ENCODE measurements around the gene RPTOR. TPM values are rescaled to one million over a fixed set of nuclear protein-coding genes. Genes with fewer than 3 reads are reported as not detected.
A peak's percentile ranks its signal among the peaks of the same experiment; 100 is the strongest.

The RPTOR gene
- total RNA-seq, 1 experiment from 2014 or later = 58.0 TPM

DNA sequence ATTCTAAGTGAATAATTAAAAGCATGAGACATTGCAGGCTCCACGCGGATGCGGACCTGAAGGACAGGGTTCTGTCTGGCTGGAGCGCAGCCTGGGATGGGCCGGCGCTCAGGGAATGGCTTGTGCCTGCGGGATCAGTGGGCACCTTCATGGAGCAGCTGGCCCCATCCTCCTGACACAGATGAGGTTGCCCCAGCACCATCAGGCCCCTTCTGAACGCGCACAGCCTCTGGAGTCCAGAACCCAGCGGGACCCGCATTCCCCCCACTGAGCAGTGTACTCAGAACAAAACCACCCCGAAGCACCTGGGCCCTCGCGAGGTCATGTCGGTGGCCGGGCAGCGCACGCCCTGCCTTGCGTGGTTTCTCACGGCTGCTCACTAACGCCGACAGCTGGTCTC, 376.5 kb downstream of the RPTOR start:
- intact Hi-C loops (cut with micrococcal nuclease; ENCODE audit: unreplicated experiment) (no loop called here), in situ Hi-C loops (cut with HindIII; ENCODE audit: low pct_unique_long_range_greater_than_20kb, low sequenced_read_pairs) (no loop called here)
- BruUV-seq (replicated peaks) = TSS peak; percentile 52
- Histone ChIP-seq H3K4me3 (ENCODE audit: low read depth in 2 of 2, low read length in 2 of 2) (no peak overlapping the region), H3K4me1 (ENCODE audit: control insufficient read depth, insufficient read depth, low read length) (no peaks in the 10 kb centered on the region), H3K27ac (ENCODE audit: low read length) (no peak overlapping the region), H3K27me3 (ENCODE audit: control insufficient read depth, insufficient read depth, low read length) (no peaks in the 10 kb centered on the region), H3K9me3 (ENCODE audit: control insufficient read depth, insufficient read depth, low read depth, low read length) (no peaks in the 10 kb centered on the region), H3K36me3 (ENCODE audit: control insufficient read depth, insufficient read depth, low read length) (no peaks in the 10 kb centered on the region)
- POLR2A ChIA-PET = no interaction called here
- no peak for DNase-seq (ENCODE audit: low read depth, low spot score)
- ATAC-seq = no peak
- CTCF ChIA-PET = no interaction called here
- TF ChIP-seq POLR2AphosphoS5 (IDR thresholded peaks at IDR 0.05; ENCODE audit: low read depth, low read length) = no peak
- TF ChIP-seq SIN3A (IDR thresholded peaks at IDR 0.05; ENCODE audit: borderline replicate concordance, insufficient read depth, low read depth, low read length) = no peak
- TF ChIP-seq TCF7L2 (IDR thresholded peaks at IDR 0.05; ENCODE audit: low read depth, low read length) = no peak
- TF ChIP-seq REST (IDR thresholded peaks at IDR 0.05; ENCODE audit: insufficient read depth in 1 of 2, low read depth in 2 of 2, low read length in 1 of 2) = no peak
- TF ChIP-seq, protein P1, sequence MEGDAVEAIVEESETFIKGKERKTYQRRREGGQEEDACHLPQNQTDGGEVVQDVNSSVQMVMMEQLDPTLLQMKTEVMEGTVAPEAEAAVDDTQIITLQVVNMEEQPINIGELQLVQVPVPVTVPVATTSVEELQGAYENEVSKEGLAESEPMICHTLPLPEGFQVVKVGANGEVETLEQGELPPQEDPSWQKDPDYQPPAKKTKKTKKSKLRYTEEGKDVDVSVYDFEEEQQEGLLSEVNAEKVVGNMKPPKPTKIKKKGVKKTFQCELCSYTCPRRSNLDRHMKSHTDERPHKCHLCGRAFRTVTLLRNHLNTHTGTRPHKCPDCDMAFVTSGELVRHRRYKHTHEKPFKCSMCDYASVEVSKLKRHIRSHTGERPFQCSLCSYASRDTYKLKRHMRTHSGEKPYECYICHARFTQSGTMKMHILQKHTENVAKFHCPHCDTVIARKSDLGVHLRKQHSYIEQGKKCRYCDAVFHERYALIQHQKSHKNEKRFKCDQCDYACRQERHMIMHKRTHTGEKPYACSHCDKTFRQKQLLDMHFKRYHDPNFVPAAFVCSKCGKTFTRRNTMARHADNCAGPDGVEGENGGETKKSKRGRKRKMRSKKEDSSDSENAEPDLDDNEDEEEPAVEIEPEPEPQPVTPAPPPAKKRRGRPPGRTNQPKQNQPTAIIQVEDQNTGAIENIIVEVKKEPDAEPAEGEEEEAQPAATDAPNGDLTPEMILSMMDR (IDR thresholded peaks at IDR 0.05) = no peak

DNA sequence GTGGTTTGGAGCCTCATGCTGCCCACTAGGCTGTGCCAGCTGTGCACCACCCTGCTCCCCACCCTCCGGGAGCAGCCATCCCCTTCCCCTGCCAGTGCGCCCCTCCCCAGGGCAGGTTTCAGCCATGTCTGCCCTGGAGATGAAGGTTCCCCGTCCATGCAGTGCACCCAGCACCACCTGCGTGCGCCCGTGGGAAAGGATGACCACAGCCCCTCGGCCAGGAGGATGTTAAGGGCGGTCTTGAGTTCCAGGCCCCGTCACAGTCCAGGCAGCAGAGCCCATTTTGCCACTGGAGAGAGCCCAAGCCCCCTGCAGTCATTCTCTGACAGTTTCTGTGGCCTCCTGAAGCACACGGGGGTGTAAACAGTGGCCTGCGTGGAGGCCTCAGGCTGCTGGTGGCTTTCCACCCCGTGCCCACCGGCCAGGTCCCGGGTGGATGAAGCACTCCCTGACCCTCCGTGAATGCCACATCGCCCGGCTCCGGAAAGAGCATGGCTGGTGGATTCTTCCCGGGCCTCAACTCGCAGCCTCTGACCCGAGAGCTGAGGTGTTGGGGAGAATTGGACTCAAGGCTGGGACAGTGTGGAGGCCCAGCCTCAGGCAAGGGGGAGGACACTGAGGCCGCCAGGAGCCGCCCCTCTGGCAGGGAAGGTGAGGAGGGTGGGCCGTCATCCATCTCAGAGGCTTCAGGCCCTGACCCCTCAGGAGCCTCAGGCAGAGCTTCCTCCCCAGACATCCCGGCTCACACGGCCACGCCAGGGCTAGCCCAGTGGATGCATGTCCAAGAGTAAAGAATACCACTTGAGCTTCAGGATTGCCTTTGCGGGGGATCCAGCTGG, 377.3 kb downstream of the RPTOR start:
- Histone ChIP-seq H3K4me1 (ENCODE audit: control insufficient read depth, insufficient read depth, low read length) (no peaks in the 10 kb centered on the region), H3K27ac (ENCODE audit: low read length) (no peak overlapping the region), H3K36me3 (ENCODE audit: control insufficient read depth, insufficient read depth, low read length) (no peaks in the 10 kb centered on the region), H3K4me3 (ENCODE audit: low read depth in 2 of 2, low read length in 2 of 2) (no peak overlapping the region), H3K9me3 (ENCODE audit: control insufficient read depth, insufficient read depth, low read depth, low read length) (no peaks in the 10 kb centered on the region), H3K27me3 (ENCODE audit: control insufficient read depth, insufficient read depth, low read length) (no peaks in the 10 kb centered on the region)
- no peak for DNase-seq (ENCODE audit: low read depth, low spot score)
- ChIA-PET POLR2A (no interaction called here), CTCF (no interaction called here)
- TF ChIP-seq SIN3A (IDR thresholded peaks at IDR 0.05; ENCODE audit: borderline replicate concordance, insufficient read depth, low read depth, low read length) (no peak), REST (IDR thresholded peaks at IDR 0.05; ENCODE audit: insufficient read depth in 1 of 2, low read depth in 2 of 2, low read length in 1 of 2) (no peak), TCF7L2 (IDR thresholded peaks at IDR 0.05; ENCODE audit: low read depth, low read length) (no peak), POLR2AphosphoS5 (IDR thresholded peaks at IDR 0.05; ENCODE audit: low read depth, low read length) (no peak)
- TF ChIP-seq, protein P1 (IDR thresholded peaks at IDR 0.05) = no peak
- no peak for ATAC-seq
- no TSS peak for BruUV-seq (replicated peaks)
- in situ Hi-C loops (cut with HindIII; ENCODE audit: low pct_unique_long_range_greater_than_20kb, low sequenced_read_pairs) (no loop called here), intact Hi-C loops (cut with micrococcal nuclease; ENCODE audit: unreplicated experiment) (no loop called here)
